ENCODE data around the gene SLC5A3.

DNA sequence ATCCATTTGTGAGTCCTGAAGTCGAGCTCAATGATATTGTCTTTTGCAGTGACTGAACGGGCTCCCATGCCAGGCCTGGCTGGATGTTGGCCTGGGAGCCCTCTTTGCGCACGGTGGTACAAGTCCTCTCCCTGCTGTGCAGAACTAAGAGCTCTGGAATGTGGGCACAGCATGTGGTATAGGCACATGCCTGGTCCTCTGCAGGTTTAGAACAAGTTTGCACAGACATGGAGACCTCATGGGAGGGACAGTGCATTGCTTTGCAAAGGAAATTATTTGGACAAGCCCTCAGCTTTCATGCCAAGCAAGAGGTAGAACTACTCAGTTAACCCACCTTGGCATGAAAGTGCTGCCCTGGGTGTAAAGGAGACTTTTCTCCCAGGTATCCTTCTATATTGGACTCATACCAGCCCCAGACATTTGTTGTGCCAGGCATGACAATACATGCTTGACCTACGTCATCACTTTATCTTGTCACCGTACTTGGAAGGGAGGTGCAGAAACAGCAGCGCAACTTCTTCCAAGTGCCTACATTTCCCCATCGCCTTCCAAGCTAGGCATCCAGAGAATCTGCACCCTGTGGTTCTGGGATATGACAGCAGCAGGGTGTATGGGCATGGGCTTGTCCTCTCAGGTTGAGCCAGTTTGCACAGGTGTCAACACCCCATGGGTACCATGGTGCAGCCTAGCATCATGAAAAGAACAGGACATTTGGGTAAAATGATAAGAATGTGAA is 37.6 kb upstream of the SLC5A3 start:
- TF ChIP-seq POLR2A (IDR thresholded peaks at IDR 0.05): no peak
- no peak for TF ChIP-seq CTCF (IDR thresholded peaks at IDR 0.05)
- no peak for TF ChIP-seq POLR2AphosphoS5 (IDR thresholded peaks at IDR 0.05)
- no peak for TF ChIP-seq EP300 (IDR thresholded peaks at IDR 0.05)
